ENCODE results near the gene PSKH1. TPM values are rescaled to one million over a fixed set of nuclear protein-coding genes. Genes with fewer than 3 reads are reported as not detected.
"Not testable (repeated sequence)": the region's sequence is repeated elsewhere in the genome, so short reads cannot be mapped to it uniquely, and the experiment has no call there.

Gene PSKH1
- total RNA-seq, 1 donor from 2014 or later: 27.4 TPM

DNA sequence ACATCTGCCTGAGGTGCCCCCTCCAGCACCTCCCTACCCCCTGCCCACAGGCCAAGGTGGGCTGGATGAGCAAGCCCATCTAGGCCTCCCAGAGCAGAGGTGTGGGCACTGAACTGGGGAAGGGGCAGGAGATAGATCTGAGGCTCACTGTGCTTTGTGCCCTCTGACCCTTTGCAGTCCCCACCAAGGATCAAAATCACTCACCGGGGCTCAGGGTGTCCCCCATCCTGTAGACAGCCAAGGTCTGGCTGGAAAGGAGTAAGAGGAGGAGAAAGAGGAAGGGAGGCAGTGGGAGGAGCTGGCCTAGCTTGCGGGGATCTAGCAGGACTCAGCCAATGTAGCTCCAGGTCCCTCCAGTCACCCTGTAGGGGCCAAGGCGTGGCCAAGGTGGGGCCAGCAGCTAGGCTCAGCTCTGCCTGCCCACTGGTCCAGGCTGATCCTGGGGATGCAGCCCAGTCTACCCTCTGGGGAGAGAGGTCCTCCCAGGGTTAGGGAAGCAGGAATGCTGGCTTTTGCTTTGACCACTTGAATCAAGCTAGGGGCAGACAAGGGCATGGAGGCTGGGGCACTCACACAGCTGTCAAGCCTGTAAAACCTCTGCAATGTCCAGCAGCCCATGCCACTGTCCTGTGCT, 73.6 kb downstream of the PSKH1 start:
- DNase-seq (ENCODE audit: low spot score) (no peak), ATAC-seq (peak; percentile 16)
- intact Hi-C loops (cut with DNase I): no loop called here

DNA sequence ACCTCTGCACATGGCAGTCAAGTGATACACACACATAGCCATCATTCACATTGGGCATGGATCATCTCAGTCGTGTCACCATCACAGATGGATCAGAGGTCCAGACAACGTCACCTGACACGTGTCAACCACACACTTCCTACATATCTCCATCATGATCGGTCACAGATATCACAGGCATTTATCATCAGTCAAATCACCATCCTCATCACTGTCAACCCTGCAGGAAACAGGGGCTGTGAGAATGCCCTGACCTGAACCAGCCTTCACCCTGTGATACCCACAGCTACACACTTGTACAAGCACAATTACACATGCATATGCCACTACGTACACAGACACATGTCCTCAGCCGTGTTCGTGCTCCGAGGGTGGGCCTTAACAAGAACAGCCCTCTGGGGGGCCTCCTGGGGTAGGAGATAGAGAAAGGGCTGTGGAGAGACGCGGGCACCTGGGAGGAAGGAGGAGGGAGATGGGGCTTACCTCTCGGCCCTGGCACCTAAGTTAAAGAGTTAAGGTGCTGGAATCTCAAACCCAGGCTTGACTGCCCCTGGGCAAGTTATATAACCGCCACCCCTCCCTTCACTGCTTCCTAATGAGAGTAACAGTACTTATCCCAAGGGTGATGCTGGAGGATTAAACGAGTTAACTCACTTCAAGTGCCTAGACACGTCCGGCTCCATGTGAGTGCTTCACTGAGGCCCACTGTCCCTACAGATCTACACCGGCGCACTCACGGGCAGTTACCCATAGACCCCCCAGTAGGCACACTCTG, 74.3 kb downstream of the PSKH1 start:
- no peak for ATAC-seq
- no peak for DNase-seq (ENCODE audit: low spot score)
- intact Hi-C loops (cut with DNase I): no loop called here

DNA sequence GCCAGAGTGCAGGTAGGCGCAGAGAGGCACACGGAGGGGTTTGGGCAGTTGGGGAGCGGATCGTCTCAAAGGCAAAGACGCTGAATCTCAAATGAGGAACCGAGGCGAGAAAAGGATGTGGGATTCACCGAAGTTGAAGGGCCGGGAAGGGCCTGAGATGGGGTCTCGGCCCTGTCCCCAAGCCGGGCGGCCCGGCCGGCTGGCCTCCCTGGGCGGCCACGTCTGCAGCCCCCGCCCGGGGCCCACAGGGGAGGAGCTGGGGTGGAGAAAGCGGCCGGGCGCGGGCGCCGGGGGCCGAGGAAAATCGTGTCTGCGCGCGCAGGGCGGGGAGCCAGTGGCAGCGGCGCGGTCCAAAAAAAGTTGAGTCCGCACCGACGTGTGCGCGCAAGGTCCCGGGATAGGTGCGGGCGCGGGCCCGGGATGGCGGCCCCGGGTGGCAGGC, 74.9 kb downstream of the PSKH1 start:
- DNase-seq (ENCODE audit: low spot score) (peak; percentile 77), ATAC-seq (no peak)
- intact Hi-C loops (cut with DNase I): no loop called here

DNA sequence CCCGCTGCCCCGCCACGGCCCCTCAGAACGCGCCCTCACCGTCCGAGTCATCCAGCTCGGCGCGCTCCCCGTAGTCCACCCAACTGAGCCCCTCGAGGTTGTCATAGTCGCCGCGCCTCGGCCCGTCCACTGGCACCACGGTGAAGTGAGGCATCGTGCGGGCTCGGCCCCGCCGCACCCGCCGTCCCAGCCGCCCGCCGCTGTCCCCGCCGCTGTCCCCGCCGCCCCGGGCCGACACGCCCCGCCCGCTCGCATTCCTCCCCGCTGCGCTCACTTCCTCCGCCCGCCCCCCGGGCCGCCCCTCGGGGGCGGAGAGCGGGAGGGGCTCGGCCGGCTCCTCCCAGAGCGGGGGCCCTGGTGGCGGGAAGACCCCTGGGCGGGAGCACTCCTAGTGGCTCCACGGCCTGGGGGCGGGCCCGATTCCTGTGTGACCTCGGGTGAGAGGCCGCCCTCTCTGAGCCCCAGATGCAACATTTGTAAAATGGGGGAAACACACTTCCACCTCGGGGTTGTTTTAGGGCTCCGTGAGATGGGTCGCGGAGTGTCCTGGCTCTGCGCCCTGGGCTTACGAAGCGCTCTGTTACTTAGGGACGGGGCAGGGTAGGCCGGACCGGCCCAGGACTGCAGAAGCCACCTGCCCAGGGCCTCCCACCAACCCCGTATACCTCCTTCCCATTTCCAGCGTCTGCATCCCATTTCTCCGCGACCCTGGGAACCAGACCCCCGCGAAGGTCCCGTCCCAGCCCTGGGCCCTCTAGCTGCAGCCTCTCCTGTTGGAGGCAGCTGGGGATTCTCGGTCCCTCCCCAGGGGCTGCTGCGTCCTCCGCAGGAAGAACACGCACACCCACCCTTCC, 75.6 kb downstream of the PSKH1 start, which contains the start of gene SLC12A4:
Gene SLC12A4, minus strand, starts transcription at position 238 of the 854 bp plus-strand sequence. Its CDS starts 84 bp downstream, at position 154.
- peak; percentile 93 for ATAC-seq
- peak; percentile 93 for DNase-seq (ENCODE audit: low spot score)
- intact Hi-C loops (cut with DNase I): no loop called here

DNA sequence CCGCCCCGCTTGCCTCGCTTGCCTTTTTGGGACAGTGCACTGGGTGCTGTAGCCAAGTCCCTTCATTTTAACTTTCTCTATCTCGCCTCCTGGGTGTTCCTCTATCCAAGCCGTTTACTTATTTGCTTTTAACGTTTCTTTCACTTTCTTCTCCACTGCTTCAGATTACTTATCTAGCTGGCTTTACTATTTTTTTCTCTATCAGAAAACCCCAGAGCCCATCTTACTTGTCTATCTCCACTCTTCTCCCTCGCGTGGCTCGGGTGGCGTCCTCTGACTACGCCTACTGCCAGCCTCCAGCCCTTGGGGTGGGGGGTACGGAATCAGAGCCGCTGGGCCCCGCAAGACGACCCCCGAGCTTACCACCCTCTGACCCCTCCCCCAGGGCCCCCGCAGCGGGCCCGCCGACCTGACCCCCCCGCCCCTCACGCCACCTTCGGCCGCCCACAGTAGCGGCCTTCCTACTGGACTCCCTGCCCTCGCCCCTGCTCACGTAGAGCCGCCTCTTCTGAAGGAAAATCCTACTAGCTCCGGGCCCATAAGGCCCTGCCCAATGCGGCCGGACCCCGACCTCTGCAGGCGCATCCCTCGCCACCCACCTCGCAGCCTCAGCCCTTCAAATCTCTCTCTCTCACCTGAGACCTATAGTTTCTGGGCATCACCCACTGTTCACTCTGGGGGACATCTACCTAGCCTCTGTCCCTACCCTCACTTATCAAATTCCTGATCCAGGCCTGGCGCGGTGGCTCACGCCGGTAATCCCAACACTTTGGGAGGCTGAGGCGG, 76.4 kb downstream of the PSKH1 start:
- DNase-seq (ENCODE audit: low spot score) (no peak), ATAC-seq (peak; percentile 37)
- intact Hi-C loops (cut with DNase I): no loop called here

DNA sequence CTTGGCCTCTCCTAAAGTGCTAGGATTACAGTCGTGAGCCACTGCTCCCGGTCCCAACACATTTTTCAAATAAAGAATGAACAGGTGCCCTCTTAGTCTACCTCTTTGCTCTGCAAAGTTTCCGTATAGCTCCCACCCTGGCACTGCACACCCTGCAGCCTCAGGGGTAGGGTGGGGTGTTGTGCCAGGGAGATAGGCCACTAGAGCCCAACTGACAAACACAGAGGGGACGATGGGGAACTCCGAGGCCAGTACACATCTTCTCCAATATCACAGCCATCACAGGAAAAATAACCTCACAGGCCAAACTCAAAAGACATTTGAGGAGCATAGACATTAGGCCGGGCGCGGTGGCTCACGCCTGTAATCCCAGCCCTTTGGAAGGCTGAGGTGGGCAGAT, 78.1 kb downstream of the PSKH1 start:
- intact Hi-C loops (cut with DNase I): no loop called here
- no peak for DNase-seq (ENCODE audit: low spot score)
- ATAC-seq: no peak

DNA sequence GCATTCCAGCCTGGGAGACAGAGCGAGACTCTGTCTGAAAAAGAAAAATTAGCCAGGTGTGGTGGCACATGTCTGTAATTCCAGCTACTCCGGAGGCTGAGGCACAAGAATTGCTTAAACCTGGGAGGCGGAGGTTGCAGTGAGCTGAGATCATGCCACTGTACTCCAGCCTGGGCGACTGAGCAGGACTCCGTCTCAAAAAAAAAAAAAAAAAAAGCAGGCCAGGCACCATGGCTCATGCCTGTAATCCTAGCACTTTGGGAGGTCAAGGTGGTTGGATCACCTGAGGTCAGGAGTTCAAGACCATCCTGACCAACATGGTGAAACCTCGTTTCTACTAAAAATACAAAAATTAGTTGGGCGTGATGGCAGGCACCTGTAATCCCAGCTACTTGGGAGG, 79.2 kb downstream of the PSKH1 start:
- intact Hi-C loops (cut with DNase I); DNase-seq (ENCODE audit: low spot score): not testable (repeated sequence)

DNA sequence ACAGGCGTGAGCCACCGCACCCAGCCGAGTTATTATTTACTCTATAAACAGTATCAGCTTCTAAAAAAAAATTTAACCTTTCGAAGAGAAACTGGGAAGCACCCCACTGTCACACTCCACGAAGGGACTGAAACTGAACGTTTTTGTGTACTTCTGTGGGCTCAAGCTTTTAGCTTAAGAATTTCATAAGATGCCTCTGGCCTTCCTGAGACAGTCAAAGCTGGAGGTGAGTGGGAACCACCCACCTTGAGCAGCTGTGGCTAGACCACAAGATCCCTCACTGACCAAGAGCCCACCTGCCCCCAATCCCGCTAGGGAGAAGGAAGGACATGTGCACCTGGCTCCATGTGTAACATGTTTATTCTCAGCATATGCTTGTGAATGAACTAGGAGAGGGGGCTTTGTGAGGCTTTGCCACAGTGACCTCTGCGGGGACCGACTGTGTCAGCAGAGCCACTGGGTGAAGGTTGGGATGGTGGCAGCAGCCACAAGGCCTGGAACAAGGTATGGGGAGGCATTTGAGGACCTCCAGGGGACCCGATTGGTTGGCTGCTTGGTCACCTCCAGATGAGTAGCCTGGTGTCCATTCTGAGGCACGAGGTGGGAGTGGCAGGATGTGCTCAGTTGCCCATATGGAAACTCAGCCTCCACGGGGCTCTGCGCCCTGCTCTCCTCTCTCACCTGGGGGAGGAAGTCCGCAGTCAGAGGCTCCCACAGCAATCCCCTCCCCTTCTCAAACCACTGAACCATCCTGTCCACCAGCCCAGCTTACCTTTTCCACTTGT, 82.5 kb downstream of the PSKH1 start:
- DNase-seq (ENCODE audit: low spot score): no peak
- ATAC-seq: no peak
- intact Hi-C loops (cut with DNase I): no loop called here

More for the DNA sequence above, 79.2 kb downstream of the PSKH1 start:
- ATAC-seq: not testable (repeated sequence)

DNA sequence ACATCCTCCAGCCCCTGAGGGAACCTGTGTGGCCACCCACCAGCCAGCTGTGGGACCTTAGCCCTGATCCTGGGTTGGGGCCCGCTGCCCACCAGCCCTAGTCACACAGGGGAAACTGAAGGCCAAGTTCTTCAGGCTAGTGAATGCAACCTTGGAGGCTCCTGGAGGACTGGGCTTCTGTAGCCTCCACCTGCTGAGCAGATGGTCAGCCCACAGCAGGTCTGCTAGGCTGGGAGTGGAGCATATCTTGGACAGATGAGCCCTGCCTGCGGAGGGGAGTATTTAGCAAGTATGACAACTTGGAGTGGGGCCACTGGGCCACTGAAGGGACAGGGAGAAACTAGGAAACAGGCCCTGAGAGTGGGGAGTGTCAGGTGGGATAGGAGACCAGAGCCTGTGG, 83.2 kb downstream of the PSKH1 start:
- ATAC-seq (no peak), DNase-seq (ENCODE audit: low spot score) (no peak)
- intact Hi-C loops (cut with DNase I): no loop called here

DNA sequence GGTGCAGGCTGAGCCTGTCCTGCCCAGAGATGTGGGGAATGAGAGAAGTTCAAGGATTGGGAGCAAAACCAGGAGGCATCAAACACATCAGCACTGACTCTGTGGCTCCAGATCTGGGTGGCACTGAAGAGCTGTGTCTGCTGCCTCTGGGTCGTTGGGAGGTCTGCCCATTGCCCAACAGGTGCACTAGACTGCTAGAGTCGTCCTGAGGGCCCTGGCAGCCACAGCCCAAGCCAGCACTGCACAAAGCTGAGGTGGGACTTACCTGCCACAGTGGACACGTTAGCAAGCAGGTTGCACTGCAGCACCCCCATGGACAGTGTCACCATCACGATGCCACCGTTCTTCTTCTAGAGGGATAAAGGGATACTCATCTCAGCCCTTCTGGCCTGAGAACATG, 84.0 kb downstream of the PSKH1 start:
- DNase-seq (ENCODE audit: low spot score): no peak
- intact Hi-C loops (cut with DNase I): no loop called here
- ATAC-seq: no peak

DNA sequence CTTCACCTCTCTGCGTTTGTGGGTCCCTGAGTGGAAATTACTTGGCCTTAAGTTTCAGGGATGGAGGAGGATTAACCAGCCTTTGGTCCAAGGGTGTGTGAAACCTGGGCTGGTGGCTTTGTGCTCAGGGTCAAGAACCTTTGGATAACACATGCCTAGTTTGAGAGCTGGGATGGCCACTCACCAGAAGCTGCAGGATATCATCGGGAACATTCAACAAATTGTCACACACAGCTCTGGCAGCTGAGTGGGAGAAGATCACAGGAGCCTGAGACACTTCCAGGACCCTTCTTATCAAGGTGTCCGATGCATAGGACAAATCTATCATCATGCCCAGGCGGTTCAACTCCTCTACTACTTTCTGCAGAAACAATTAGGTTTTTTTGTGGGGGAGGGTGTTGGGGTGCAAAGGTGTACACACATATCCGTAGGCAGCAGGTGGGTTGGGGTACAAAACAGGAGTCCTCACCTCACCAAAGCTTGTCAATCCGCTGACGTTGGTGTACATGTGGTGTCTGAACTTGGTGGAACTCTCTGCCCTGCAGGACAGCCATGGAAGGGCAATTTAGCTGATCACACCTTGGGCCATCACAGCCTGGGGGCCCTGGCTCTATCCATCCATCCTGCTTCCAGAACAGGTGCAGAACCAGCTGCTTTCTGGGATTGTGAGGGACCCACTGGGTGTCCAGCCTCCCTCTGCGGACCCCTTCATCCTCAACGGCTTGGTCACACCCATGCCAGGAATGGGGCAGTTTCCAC, 84.6 kb downstream of the PSKH1 start:
- intact Hi-C loops (cut with DNase I): no loop called here
- DNase-seq (ENCODE audit: low spot score): no peak
- no peak for ATAC-seq

Other genes with a start within 250 kb of the PSKH1 start
- 2.8 TPM for gene CARMIL2, start 248.1 kb upstream of the PSKH1 start, total RNA-seq
- gene ACD, start 233.0 kb upstream of the PSKH1 start, total RNA-seq: 21.2 TPM
- 5.6 TPM for gene PARD6A, start 232.3 kb upstream of the PSKH1 start, total RNA-seq
- gene ENKD1, start 226.5 kb upstream of the PSKH1 start, total RNA-seq: 19.7 TPM
- gene C16orf86, start 226.4 kb upstream of the PSKH1 start, total RNA-seq: 8.6 TPM
- gene GFOD2, start 173.9 kb upstream of the PSKH1 start, total RNA-seq: 16.8 TPM
- gene RANBP10, start 86.7 kb upstream of the PSKH1 start, total RNA-seq: 21.7 TPM
- 1.5 TPM for gene TSNAXIP1, start 86.4 kb upstream of the PSKH1 start, total RNA-seq
- gene THAP11, start 50.9 kb upstream of the PSKH1 start, total RNA-seq: 22.7 TPM
- gene NUTF2, start 46.3 kb upstream of the PSKH1 start, total RNA-seq: 59.2 TPM
- 45.1 TPM for gene CENPT, start 45.6 kb upstream of the PSKH1 start, total RNA-seq
- gene EDC4, start 20.2 kb upstream of the PSKH1 start, total RNA-seq: 40.2 TPM
- gene NRN1L, start 8.4 kb upstream of the PSKH1 start, total RNA-seq: 1.6 TPM
- 0.98 TPM for gene CTRL, start 38.6 kb downstream of the PSKH1 start, total RNA-seq
- 35.3 TPM for gene PSMB10, start 43.6 kb downstream of the PSKH1 start, total RNA-seq
- gene LCAT, start 50.9 kb downstream of the PSKH1 start, total RNA-seq: 46.2 TPM
- gene SLC12A4, start 75.4 kb downstream of the PSKH1 start, total RNA-seq: 115 TPM
- gene DPEP3, start 87.2 kb downstream of the PSKH1 start, total RNA-seq: not detected
- 4.4 TPM for gene DPEP2, start 106.2 kb downstream of the PSKH1 start, total RNA-seq
- gene DPEP2NB, start 122.7 kb downstream of the PSKH1 start, total RNA-seq: not detected
- 6.3 TPM for gene DDX28, start 130.0 kb downstream of the PSKH1 start, total RNA-seq
- gene DUS2, start 130.0 kb downstream of the PSKH1 start, total RNA-seq: 14.7 TPM
- 66.4 TPM for gene NFATC3, start 192.1 kb downstream of the PSKH1 start, total RNA-seq